HepG2 (cell line): ENCODE data around the gene PLEKHA8. TPM values are rescaled to one million over a fixed set of nuclear protein-coding genes. Genes with fewer than 3 reads are reported as not detected.

Experiments used
- ADNP ChIP-seq: sonication (generic); formaldehyde crosslinking; IDR thresholded peaks from 2 replicates; pipeline ENCODE4 v1.4.0; 2020; ENCODE audit warnings: missing genetic modification reagents
- DR1 ChIP-seq: sonication (generic); formaldehyde crosslinking; IDR thresholded peaks from 2 replicates; pipeline ENCODE4 v1.8.0; 2021; ENCODE audit warnings: mild to moderate bottlenecking, missing genetic modification reagents, inconsistent platforms
- EP300 ChIP-seq, 3 experiments: sonication (generic) in 1 of 3; formaldehyde crosslinking in 1 of 3; IDR thresholded peaks; 2 replicates each; pipeline versions ENCODE4 v1.5.1 to v1.6.1; 2011 to 2020; ENCODE audit warnings: low read depth in 2 of 3, low read length in 2 of 3, borderline replicate concordance in 1 of 3, improper control_type of control experiment in 1 of 3, mild to moderate bottlenecking in 1 of 3, missing genetic modification reagents in 1 of 3, moderate library complexity in 1 of 3
- HNRNPUL1 ChIP-seq: fragments of 200-400 bp; formaldehyde crosslinking; IDR thresholded peaks from 2 replicates; pipeline ENCODE4 v1.6.1; 2017; ENCODE audit warnings: low read depth, mild to moderate bottlenecking, low read length, moderate library complexity
- KDM5B ChIP-seq: sonication (generic); formaldehyde crosslinking; IDR thresholded peaks from 2 replicates; pipeline ENCODE4 v1.4.0; 2020; ENCODE audit warnings: missing genetic modification reagents, mild to moderate bottlenecking, borderline replicate concordance
- MIXL1 ChIP-seq: IDR thresholded peaks from 2 replicates; pipeline ENCODE4 v1.6.1; 2016
- MTF2 ChIP-seq: sonication (generic); formaldehyde crosslinking; IDR thresholded peaks from 2 replicates; pipeline ENCODE4 v1.5.0; 2020; ENCODE audit warnings: missing genetic modification reagents, borderline replicate concordance
- PAF1 ChIP-seq: IDR thresholded peaks from 2 replicates; pipeline ENCODE4 v1.6.1; 2016; ENCODE audit warnings: missing genetic modification reagents, missing compliant biosample characterization
- RFX5 ChIP-seq: IDR thresholded peaks from 2 replicates; pipeline ENCODE4 v1.6.1; 2011; ENCODE audit warnings: low read depth, low read length, improper control_type of control experiment
- SALL2 ChIP-seq: sonication (generic); formaldehyde crosslinking; IDR thresholded peaks from 2 replicates; pipeline ENCODE4 v1.8.1; 2023; ENCODE audit warnings: mild to moderate bottlenecking, missing genetic modification reagents, inconsistent platforms
- SIN3B ChIP-seq: fragments of 150-350 bp; IDR thresholded peaks from 2 replicates; pipeline ENCODE4 v1.6.1; 2014; ENCODE audit warnings: low read length
- TBX2 ChIP-seq: sonication (generic); formaldehyde crosslinking; IDR thresholded peaks from 2 replicates; pipeline ENCODE4 v1.5.0; 2020; ENCODE audit warnings: missing genetic modification reagents, mild to moderate bottlenecking, borderline replicate concordance
- ZFP41 ChIP-seq: sonication (generic); formaldehyde crosslinking; IDR thresholded peaks from 2 replicates; pipeline ENCODE4 v1.4.0; 2020; ENCODE audit warnings: mild to moderate bottlenecking, missing genetic modification reagents, borderline replicate concordance
- ZNF407 ChIP-seq: sonication (generic); formaldehyde crosslinking; IDR thresholded peaks from one replicate; pipeline ENCODE4 v1.5.1; 2020; ENCODE audit warnings: mild to moderate bottlenecking, missing genetic modification reagents; ENCODE audit errors: not compliant biosample characterization
- ZNF441 ChIP-seq: sonication (generic); formaldehyde crosslinking; IDR thresholded peaks from 2 replicates; pipeline ENCODE4 v1.7.0; 2021; ENCODE audit warnings: missing genetic modification reagents, borderline replicate concordance
- ZNF503 ChIP-seq: sonication (generic); formaldehyde crosslinking; IDR thresholded peaks from 2 replicates; pipeline ENCODE4 v1.4.0; 2020; ENCODE audit warnings: missing genetic modification reagents
- ZNF550 ChIP-seq: sonication (generic); formaldehyde crosslinking; IDR thresholded peaks from 2 replicates; pipeline ENCODE4 v1.4.0; 2020; ENCODE audit warnings: mild to moderate bottlenecking, missing genetic modification reagents, borderline replicate concordance
- ZNF605 ChIP-seq: sonication (generic); formaldehyde crosslinking; IDR thresholded peaks from 2 replicates; pipeline ENCODE4 v1.8.0; 2022; ENCODE audit warnings: mild to moderate bottlenecking, missing genetic modification reagents
- ZNF674 ChIP-seq: sonication (generic); formaldehyde crosslinking; IDR thresholded peaks from 2 replicates; pipeline ENCODE4 v1.5.0; 2020; ENCODE audit warnings: low read depth, mild to moderate bottlenecking, missing genetic modification reagents
- polyA plus RNA-seq, 8 experiments: library from polyadenylated mRNA; depleted of rRNA in 3 of 8; stranded (reverse) in 7 of 8; unstranded in 1 of 8; fragments of >200 nt; fragmentation: Illumina TruSeq in 4 of 8; extraction: Trizol in 4 of 8; gene quantifications; 2 replicates each; pipeline versions ENCODE4 v1.2.1 to v1.2.3, GENCODE V29; 2011 to 2016; ENCODE audit warnings: low read depth in 4 of 8, missing spikeins in 1 of 8, mixed read lengths in 1 of 8; ENCODE audit not compliant: insufficient read depth in 1 of 8
- total RNA-seq, 5 experiments: library from RNA; depleted of rRNA; stranded (reverse); fragments of >200 nt; fragmentation: Illumina TruSeq; extraction: Trizol; gene quantifications; 2 replicates each; pipeline ENCODE4 v1.2.3, GENCODE V29; 2016; ENCODE audit warnings: low read depth in 1 of 5
- TF ChIP-seq, protein P1 (sequence below): sonication (generic); formaldehyde crosslinking; IDR thresholded peaks from 2 replicates; pipeline ENCODE4 v1.5.0; 2020; ENCODE audit warnings: missing genetic modification reagents

Gene PLEKHA8
- total and polyA plus RNA-seq, 2 of the 13 experiments (the other 11 are each of a cell fraction or from before 2014, with no cell fraction given), result 12.5 to 26.4 TPM

DNA sequence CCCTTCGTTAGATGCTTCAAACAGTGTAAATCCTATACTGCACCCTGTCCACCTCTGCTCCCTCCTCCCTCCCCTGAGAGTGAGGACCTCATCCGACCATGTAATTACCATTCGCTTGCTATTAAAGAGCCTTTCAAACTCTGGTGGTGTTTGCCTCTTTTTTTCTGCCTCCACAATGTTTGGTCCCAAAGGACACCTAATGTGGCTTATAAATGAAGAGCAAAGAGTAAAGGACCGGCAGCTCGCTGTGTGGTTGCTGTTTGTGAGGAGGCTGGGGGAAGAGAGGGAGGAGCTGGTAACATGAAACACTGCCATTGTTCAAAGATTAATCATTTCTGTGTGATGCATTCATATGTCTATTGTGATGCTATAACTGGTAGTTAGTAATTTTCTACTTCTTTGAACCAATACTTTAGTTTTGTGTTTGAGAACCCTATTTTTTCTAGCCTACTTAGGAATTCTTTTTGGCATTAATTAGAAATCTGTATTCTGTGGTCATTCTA, 134.5 kb downstream of the PLEKHA8 start (continued):
- TF ChIP-seq ZNF407 (CRISPR knock-in tag) (no peak), PAF1 (CRISPR knock-in tag) (no peak), EP300 (IDR thresholded peaks at IDR 0.05; ENCODE audit: low read depth in 2 of 2, low read length in 2 of 2) (peak in 1 of 2 experiments; percentile 19; a peak in 1 of 4 replicates), EP300 (CRISPR knock-in tag; IDR thresholded peaks at IDR 0.05; ENCODE audit: borderline replicate concordance) (no peak), ZNF550 (CRISPR knock-in tag) (no peak), DR1 (CRISPR knock-in tag) (no peak), SIN3B (no peak), ADNP (CRISPR knock-in tag) (no peak), ZNF441 (CRISPR knock-in tag) (no peak), KDM5B (CRISPR knock-in tag) (no peak), SALL2 (CRISPR knock-in tag) (no peak), TBX2 (no peak; the same call in 1 of the 2 replicates), HNRNPUL1 (no peak), ZNF503 (no peak), ZNF605 (CRISPR knock-in tag) (no peak), ZNF674 (CRISPR knock-in tag) (no peak), MIXL1 (CRISPR knock-in tag) (peak; percentile 34; the same call in 1 of the 2 replicates), MTF2 (CRISPR knock-in tag) (no peak), RFX5 (no peak), ZFP41 (CRISPR knock-in tag) (no peak)
- TF ChIP-seq, protein P1, sequence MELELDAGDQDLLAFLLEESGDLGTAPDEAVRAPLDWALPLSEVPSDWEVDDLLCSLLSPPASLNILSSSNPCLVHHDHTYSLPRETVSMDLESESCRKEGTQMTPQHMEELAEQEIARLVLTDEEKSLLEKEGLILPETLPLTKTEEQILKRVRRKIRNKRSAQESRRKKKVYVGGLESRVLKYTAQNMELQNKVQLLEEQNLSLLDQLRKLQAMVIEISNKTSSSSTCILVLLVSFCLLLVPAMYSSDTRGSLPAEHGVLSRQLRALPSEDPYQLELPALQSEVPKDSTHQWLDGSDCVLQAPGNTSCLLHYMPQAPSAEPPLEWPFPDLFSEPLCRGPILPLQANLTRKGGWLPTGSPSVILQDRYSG (CRISPR knock-in tag), result no peak
